Measurements from ENCODE around the gene DPP6.

DPP6 gene

DNA sequence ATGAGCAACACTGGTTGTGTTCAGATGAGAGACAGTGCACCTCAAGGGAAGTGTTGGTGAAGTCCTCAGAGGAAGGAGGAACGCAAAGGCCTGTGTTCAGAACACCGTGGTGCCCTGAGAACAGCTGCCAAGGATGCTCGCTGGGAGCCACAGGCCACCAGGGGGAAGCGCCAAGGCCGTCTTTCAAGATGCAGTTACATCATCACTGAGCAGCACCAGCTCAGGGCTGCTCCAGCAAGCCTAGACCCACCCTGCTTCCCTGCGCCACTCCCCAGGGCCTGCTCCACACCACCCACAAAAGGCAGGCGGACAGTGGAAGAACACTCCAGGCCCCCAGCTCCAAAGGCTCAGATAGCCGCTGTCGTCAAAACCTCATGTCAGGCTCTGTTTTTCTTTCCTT lies 378.8 kb downstream of the DPP6 start:
- no peak overlapping the region for H3K4me3 ChIP-seq (replicated peaks; ENCODE audit: low read depth, low read length)
- TF ChIP-seq, protein P1, sequence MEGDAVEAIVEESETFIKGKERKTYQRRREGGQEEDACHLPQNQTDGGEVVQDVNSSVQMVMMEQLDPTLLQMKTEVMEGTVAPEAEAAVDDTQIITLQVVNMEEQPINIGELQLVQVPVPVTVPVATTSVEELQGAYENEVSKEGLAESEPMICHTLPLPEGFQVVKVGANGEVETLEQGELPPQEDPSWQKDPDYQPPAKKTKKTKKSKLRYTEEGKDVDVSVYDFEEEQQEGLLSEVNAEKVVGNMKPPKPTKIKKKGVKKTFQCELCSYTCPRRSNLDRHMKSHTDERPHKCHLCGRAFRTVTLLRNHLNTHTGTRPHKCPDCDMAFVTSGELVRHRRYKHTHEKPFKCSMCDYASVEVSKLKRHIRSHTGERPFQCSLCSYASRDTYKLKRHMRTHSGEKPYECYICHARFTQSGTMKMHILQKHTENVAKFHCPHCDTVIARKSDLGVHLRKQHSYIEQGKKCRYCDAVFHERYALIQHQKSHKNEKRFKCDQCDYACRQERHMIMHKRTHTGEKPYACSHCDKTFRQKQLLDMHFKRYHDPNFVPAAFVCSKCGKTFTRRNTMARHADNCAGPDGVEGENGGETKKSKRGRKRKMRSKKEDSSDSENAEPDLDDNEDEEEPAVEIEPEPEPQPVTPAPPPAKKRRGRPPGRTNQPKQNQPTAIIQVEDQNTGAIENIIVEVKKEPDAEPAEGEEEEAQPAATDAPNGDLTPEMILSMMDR (IDR thresholded peaks at IDR 0.05; ENCODE audit: low read depth, low read length, missing control alignments) = no peak
- no peak for DNase-seq (ENCODE audit: extremely low read depth, low read depth)

DNA sequence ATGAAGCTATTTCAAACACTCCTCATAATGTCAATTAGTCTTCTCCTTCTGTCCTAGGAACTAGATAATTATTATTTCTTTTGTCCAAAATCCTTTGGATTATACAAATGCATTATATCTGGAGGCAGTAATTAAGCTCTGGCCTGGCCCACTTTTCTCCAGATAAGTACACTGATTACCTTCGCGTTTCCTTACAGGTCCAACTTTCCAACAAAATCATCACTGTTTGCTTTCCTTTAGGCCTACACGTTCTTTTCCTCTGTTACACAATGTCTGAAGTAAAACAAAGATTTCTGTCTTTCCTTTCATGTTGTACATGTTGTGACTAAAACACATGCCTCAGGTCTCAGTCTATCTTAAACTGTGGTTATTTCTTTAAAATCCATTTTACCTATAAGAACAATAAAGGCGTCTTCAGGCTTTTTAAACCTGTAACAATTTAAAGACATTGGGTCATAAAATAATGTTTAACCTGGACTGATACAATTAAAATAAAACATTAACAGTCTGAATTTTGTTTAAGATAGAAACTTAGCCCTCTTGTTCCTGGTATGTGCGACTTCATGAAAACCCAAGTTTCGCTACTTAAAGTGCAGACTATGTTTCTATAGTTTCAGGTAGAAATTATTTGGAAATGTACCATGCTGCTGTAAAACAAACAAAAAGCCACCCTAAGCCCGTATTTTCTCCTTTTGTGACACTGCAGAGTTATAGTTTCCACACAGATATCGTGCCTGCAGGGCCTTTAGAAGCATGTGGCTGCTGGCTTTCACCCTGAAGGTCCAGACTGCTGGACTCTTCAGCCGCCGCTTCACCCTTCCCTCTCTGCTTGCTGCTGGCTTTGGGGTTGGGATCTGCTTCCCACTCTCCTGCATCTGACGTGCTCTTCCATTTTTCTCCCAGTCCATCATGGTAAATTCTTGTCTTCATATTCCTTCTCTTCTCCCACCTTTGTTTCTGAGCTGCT lies 381.7 kb downstream of the DPP6 start:
- no peak overlapping the region for H3K4me3 ChIP-seq (replicated peaks; ENCODE audit: low read depth, low read length)
- DNase-seq (ENCODE audit: extremely low read depth, low read depth) = no peak
- TF ChIP-seq, protein P1 (IDR thresholded peaks at IDR 0.05; ENCODE audit: low read depth, low read length, missing control alignments) = no peak

DNA sequence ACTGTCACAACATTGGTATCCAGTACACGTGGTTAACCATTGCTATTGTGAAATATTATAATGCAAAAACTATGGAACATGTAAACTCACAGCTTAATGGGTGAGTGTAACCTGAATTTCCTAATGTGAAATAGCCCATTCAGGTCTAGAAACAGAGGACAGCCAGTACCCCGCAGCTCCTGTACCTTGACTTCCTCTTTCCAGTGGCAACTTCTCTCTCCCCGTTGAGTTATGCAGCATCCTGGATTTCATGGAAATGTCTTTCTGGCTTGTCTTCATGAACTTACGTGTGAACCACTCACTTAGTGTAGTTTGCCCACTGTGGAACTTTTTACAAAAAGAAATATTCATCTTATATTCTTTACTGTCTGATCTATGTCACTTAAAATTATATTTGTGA lies 384.4 kb downstream of the DPP6 start:
- no peak for DNase-seq (ENCODE audit: extremely low read depth, low read depth)
- no peak overlapping the region for H3K4me3 ChIP-seq (replicated peaks; ENCODE audit: low read depth, low read length)
- TF ChIP-seq, protein P1 (IDR thresholded peaks at IDR 0.05; ENCODE audit: low read depth, low read length, missing control alignments) = no peak

GRCh38 chr7:154437234-154437633 lies 385.0 kb downstream of the DPP6 start:
- TF ChIP-seq, protein P1 (IDR thresholded peaks at IDR 0.05; ENCODE audit: low read depth, low read length, missing control alignments) = no peak
- no peak overlapping the region for H3K4me3 ChIP-seq (replicated peaks; ENCODE audit: low read depth, low read length)
- DNase-seq (ENCODE audit: extremely low read depth, low read depth) = no peak

GRCh38 chr7:154438571-154439367 lies 386.6 kb downstream of the DPP6 start:
- TF ChIP-seq, protein P1 (IDR thresholded peaks at IDR 0.05; ENCODE audit: low read depth, low read length, missing control alignments) = no peak
- no peak for DNase-seq (ENCODE audit: extremely low read depth, low read depth)
- H3K4me3 ChIP-seq (replicated peaks; ENCODE audit: low read depth, low read length) = no peak overlapping the region

DNA sequence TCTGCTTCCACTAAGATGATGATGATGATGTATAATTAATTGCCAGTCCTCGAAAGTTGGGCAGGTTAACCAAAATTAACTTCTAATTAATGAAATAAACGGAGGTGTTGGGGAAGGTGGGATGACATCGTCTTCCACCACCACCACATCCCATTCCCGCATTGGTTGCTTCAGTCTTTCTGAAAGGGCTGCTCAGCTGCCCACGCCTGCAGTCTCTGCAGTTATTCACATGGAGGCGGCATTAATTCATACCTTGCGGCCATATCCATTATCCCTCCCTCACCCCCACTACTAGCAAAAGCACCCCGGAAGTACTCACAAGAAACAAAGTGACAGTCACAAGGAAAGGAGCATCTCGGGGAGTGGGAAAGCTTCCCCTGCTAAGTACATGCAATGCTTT lies 387.9 kb downstream of the DPP6 start:
- DNase-seq (ENCODE audit: extremely low read depth, low read depth) = no peak
- no peak overlapping the region for H3K4me3 ChIP-seq (replicated peaks; ENCODE audit: low read depth, low read length)
- TF ChIP-seq, protein P1 (IDR thresholded peaks at IDR 0.05; ENCODE audit: low read depth, low read length, missing control alignments) = no peak
